ENCODE results near the gene LMTK2.

LMTK2 gene

GRCh38 chr7:98209166-98209920 is 102.7 kb downstream of the LMTK2 start:
- no peak for DNase-seq (ENCODE audit: low read depth, low spot score)
- TF ChIP-seq, protein P1, sequence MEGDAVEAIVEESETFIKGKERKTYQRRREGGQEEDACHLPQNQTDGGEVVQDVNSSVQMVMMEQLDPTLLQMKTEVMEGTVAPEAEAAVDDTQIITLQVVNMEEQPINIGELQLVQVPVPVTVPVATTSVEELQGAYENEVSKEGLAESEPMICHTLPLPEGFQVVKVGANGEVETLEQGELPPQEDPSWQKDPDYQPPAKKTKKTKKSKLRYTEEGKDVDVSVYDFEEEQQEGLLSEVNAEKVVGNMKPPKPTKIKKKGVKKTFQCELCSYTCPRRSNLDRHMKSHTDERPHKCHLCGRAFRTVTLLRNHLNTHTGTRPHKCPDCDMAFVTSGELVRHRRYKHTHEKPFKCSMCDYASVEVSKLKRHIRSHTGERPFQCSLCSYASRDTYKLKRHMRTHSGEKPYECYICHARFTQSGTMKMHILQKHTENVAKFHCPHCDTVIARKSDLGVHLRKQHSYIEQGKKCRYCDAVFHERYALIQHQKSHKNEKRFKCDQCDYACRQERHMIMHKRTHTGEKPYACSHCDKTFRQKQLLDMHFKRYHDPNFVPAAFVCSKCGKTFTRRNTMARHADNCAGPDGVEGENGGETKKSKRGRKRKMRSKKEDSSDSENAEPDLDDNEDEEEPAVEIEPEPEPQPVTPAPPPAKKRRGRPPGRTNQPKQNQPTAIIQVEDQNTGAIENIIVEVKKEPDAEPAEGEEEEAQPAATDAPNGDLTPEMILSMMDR (IDR thresholded peaks at IDR 0.05; ENCODE audit: low read depth, low read length) = no peak
- H3K4me3 ChIP-seq (ENCODE audit: low read depth, low read length) = no peak overlapping the region
- in situ Hi-C loops (cut with HindIII; ENCODE audit: low sequenced_read_pairs) = no loop called here

DNA sequence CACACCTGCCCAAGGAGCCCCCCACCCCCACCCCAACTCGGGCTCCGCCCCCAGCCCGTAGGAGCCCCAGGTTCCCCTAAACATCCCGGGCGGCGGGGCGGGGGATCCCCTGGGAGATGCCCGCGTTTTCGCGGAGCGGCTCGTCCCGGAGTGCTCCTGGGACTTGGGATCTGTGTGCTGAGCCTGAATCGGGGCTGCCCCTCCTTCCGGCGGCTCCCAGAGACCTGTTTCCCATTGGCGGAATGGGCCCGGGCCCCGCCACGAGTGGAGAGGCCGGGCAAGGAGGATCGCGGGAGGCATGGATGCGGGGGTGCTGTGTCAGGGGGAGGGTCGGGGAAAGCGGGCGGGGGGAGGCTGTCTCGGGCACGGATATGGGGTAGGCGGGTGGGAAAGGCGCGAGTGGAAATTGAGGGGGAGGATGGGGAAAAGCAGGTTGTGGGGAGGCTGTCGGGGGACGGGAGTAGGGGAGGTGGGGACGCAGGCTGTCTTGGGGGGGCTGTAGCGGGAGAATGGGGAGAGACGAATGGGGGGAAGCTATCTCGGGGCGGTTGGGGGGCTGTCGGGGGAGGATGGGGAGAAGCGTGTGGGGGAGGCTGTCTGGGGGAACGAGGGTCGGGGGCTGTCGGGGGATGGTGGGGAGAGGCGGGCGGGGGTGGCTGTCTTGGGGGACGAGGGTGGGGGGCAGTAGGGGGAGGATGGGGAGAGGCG is 104.0 kb downstream of the LMTK2 start:
- in situ Hi-C loops (cut with HindIII; ENCODE audit: low sequenced_read_pairs) = no loop called here
- TF ChIP-seq, protein P1 (IDR thresholded peaks at IDR 0.05; ENCODE audit: low read depth, low read length) = no peak
- no peak for DNase-seq (ENCODE audit: low read depth, low spot score)
- peak overlapping the region; percentile 36 for H3K4me3 ChIP-seq (ENCODE audit: low read depth, low read length)

GRCh38 chr7:98211221-98211675 is 104.6 kb downstream of the LMTK2 start, which contains the start of gene BHLHA15:
Gene BHLHA15 (plus strand): TSS chr7:98211439. CDS start chr7:98212310, 871 bp downstream.
- TF ChIP-seq, protein P1 (IDR thresholded peaks at IDR 0.05; ENCODE audit: low read depth, low read length) = no peak
- in situ Hi-C loops (cut with HindIII; ENCODE audit: low sequenced_read_pairs) = no loop called here
- no peak for DNase-seq (ENCODE audit: low read depth, low spot score)
- H3K4me3 ChIP-seq (ENCODE audit: low read depth, low read length) = peak within 1 kb of the TSS; percentile 36

DNA sequence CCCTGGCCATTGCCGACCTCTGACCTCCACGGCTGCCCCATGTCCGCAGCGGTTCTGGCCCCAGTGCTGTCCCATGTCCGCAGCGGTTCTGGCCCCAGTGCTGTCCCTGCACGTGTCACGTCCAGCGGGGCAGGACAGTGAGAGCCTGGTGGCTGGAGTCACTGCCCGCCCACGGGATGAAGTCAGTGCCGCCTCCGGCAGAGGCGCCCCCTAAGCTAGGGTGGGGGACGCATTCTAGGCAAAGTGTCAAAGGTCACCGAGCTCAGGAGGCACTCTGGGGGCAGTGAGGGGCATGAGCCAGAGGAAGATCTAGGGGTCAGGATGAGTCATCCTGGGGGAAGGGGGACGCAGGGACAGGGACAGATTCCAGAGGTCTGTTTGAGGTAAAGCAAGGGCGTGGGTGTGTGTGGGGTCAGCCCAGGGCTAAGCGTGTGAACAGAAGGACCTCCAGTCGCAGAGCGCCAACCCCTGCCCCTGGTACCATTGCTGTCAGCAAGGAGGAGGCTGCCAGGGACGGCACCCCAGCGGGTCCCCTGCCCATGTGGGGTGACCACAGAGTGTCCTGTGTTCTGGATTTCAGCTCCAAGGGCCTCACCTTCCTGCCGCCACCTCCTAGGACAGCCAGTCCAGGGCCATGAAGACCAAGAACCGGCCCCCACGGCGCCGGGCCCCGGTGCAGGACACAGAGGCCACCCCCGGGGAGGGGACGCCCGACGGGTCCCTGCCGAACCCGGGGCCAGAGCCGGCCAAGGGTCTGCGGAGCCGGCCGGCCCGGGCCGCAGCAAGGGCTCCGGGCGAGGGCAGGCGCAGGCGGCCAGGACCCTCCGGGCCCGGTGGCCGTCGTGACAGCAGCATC is 105.2 kb downstream of the LMTK2 start:
- DNase-seq (ENCODE audit: low read depth, low spot score) = no peak
- TF ChIP-seq, protein P1 (IDR thresholded peaks at IDR 0.05; ENCODE audit: low read depth, low read length) = no peak
- in situ Hi-C loops (cut with HindIII; ENCODE audit: low sequenced_read_pairs) = no loop called here
- peak overlapping the region; percentile 26 for H3K4me3 ChIP-seq (ENCODE audit: low read depth, low read length)

- H3K4me3 ChIP-seq (ENCODE audit: low read depth, low read length) = no peak overlapping the region
- TF ChIP-seq, protein P1 (IDR thresholded peaks at IDR 0.05; ENCODE audit: low read depth, low read length) = no peak
- no peak for DNase-seq (ENCODE audit: low read depth, low spot score)
- in situ Hi-C loops (cut with HindIII; ENCODE audit: low sequenced_read_pairs) = no loop called here
Measured at GRCh38 chr7:98212532-98213041, 105.9 kb downstream of the LMTK2 start.
